GDM1 (cell line): ENCODE data around the gene PRTG.
"Not testable (repeated sequence)": the region's sequence is repeated elsewhere in the genome, so short reads cannot be mapped to it uniquely, and the experiment has no call there.

ENCODE experiments used
- DNase-seq: peaks from one replicate; lab custom pipeline; 2025; lab: John Stamatoyannopoulos, UW

PRTG gene

GRCh38 chr15:55630858-55631257 is 112.1 kb downstream of the PRTG start:
- DNase-seq = no peak

GRCh38 chr15:55628369-55628730 is 114.6 kb downstream of the PRTG start:
- no peak for DNase-seq

GRCh38 chr15:55627730-55628368 is 115.1 kb downstream of the PRTG start:
- no peak for DNase-seq

GRCh38 chr15:55619783-55620182 is 123.2 kb downstream of the PRTG start:
- no peak for DNase-seq

GRCh38 chr15:55618387-55618786 is 124.6 kb downstream of the PRTG start:
- DNase-seq = no peak

- DNase-seq = no peak
Measured at GRCh38 chr15:55615445-55615844, 127.5 kb downstream of the PRTG start.

- DNase-seq = no peak
Measured at GRCh38 chr15:55613727-55614126, 129.2 kb downstream of the PRTG start.

GRCh38 chr15:55606214-55606613 is 136.7 kb downstream of the PRTG start:
- no peak for DNase-seq

GRCh38 chr15:55601374-55601773 is 141.6 kb downstream of the PRTG start:
- DNase-seq = no peak

GRCh38 chr15:55599439-55599838 is 143.5 kb downstream of the PRTG start:
- no peak for DNase-seq

GRCh38 chr15:55593019-55593418 is 149.9 kb downstream of the PRTG start:
- not testable (repeated sequence) for DNase-seq

GRCh38 chr15:55590788-55591187 is 152.2 kb downstream of the PRTG start:
- no peak for DNase-seq

GRCh38 chr15:55589287-55589686 is 153.7 kb downstream of the PRTG start:
- no peak for DNase-seq

- DNase-seq = no peak
Measured at GRCh38 chr15:55588815-55589115, 154.2 kb downstream of the PRTG start.

- peak; percentile 43 for DNase-seq
Measured at GRCh38 chr15:55588070-55588814, 154.7 kb downstream of the PRTG start, which contains the start of gene PYGO1. Gene PYGO1, minus strand, starts transcription at chr15:55588345. Its CDS starts 462 bp downstream, at chr15:55587883.

GRCh38 chr15:55587321-55588069 is 155.5 kb downstream of the PRTG start:
- no peak for DNase-seq

GRCh38 chr15:55586808-55587207 is 156.1 kb downstream of the PRTG start:
- DNase-seq = no peak

- DNase-seq = no peak
Measured at GRCh38 chr15:55576943-55577342, 166.0 kb downstream of the PRTG start.

GRCh38 chr15:55574096-55574495 is 168.9 kb downstream of the PRTG start:
- DNase-seq = no peak

GRCh38 chr15:55573224-55573623 is 169.7 kb downstream of the PRTG start:
- no peak for DNase-seq

- no peak for DNase-seq
Measured at GRCh38 chr15:55564347-55565145, 178.4 kb downstream of the PRTG start.

- no peak for DNase-seq
Measured at GRCh38 chr15:55562601-55563000, 180.4 kb downstream of the PRTG start.
